ENCODE data around the gene GZMA. TPM values are rescaled to one million over a fixed set of nuclear protein-coding genes. Genes with fewer than 3 reads are reported as not detected.
A peak's percentile ranks its signal among the peaks of the same experiment; 100 is the strongest.
"Not testable (repeated sequence)": the region's sequence is repeated elsewhere in the genome, so short reads cannot be mapped to it uniquely, and the experiment has no call there.

GZMA gene
- total RNA-seq, 2 experiments from 2014 or later = 2.4 TPM

GRCh38 chr5:55081541-55081940 is 20.9 kb upstream of the GZMA start:
- Mint-ChIP-seq H3K36me3 (ENCODE audit: low read depth) (peaks cover 9% of the 10 kb centered on the region), H3K9me3 (ENCODE audit: low read depth) (peaks cover 13% of the 10 kb centered on the region), H3K27me3 (peaks cover 2% of the 10 kb centered on the region), H3K4me3 (no peak overlapping the region), H3K4me1 (no peaks in the 10 kb centered on the region), H3K27ac (no peak overlapping the region)
- POLR2A ChIA-PET = no interaction called here
- CTCF ChIA-PET = interaction anchor here (1.0 kb wide), 1 partner anchor 10 kb away, joined by 3 read pairs; no protein-coding TSS in a partner anchor
- ATAC-seq = no peak
- intact Hi-C loops (cut with DNase I, micrococcal nuclease) = no loop called here
- DNase-seq = no peak

GRCh38 chr5:55089301-55089700 is 13.1 kb upstream of the GZMA start:
- ATAC-seq; H3K9me3 Mint-ChIP-seq (ENCODE audit: low read depth); intact Hi-C loops (cut with DNase I, micrococcal nuclease); CTCF ChIA-PET; DNase-seq; H3K4me3 Mint-ChIP-seq; H3K4me1 Mint-ChIP-seq; H3K36me3 Mint-ChIP-seq (ENCODE audit: low read depth); H3K27me3 Mint-ChIP-seq; H3K27ac Mint-ChIP-seq: not testable (repeated sequence)
- POLR2A ChIA-PET = interaction anchor here (0.6 kb wide), 1 partner anchor 901 kb away, joined by 3 read pairs; no protein-coding TSS in a partner anchor

- H3K27ac Mint-ChIP-seq, POLR2A ChIA-PET: not testable (repeated sequence)
These were observed 11.4 kb upstream of the GZMA start for GRCh38 chr5:55091011-55091410.

GRCh38 chr5:55096182-55096581 is 6.3 kb upstream of the GZMA start:
- Mint-ChIP-seq H3K36me3 (ENCODE audit: low read depth) (peaks cover 27% of the 10 kb centered on the region), H3K4me1 (peaks cover 60% of the 10 kb centered on the region), H3K4me3 (no peak overlapping the region), H3K27ac (peak overlapping the region; percentile 17), H3K27me3 (peaks cover 10% of the 10 kb centered on the region), H3K9me3 (ENCODE audit: low read depth) (peaks cover 31% of the 10 kb centered on the region)
- CTCF ChIA-PET = interaction anchor here (0.6 to 2.0 kb wide), 4 partner anchors 22 to 131 kb away, joined by 3 to 5 read pairs (median 4); no protein-coding TSS in a partner anchor
- ATAC-seq = peak; percentile 81
- POLR2A ChIA-PET = no interaction called here
- DNase-seq = peak; percentile 19
- intact Hi-C loops (cut with DNase I, micrococcal nuclease) = loop anchor here in 1 of 2 experiments (10.0 kb wide), 1 partner anchor 851 kb away; no protein-coding TSS in a partner anchor

More at GRCh38 chr5:55091011-55091410, 11.4 kb upstream of the GZMA start:
- H3K4me3 Mint-ChIP-seq; H3K27me3 Mint-ChIP-seq; DNase-seq; ATAC-seq; H3K36me3 Mint-ChIP-seq (ENCODE audit: low read depth); H3K9me3 Mint-ChIP-seq (ENCODE audit: low read depth): not testable (repeated sequence)
- peaks cover 18% of the 10 kb centered on the region for H3K4me1 Mint-ChIP-seq
- CTCF ChIA-PET = interaction anchor here (1.4 kb wide), 1 partner anchor 147 kb away, joined by 3 read pairs; no protein-coding TSS in a partner anchor
- intact Hi-C loops (cut with DNase I, micrococcal nuclease) = loop anchor here in 1 of 2 experiments (10.0 kb wide), 1 partner anchor 846 kb away; no protein-coding TSS in a partner anchor

GRCh38 chr5:55096861-55097260 is 5.6 kb upstream of the GZMA start:
- CTCF ChIA-PET = interaction anchor here (1.2 to 1.3 kb wide), 2 partner anchors 23 to 49 kb away, joined by 3 to 4 read pairs; no protein-coding TSS in a partner anchor
- Mint-ChIP-seq H3K27me3 (peaks cover 10% of the 10 kb centered on the region), H3K4me3 (no peak overlapping the region), H3K9me3 (ENCODE audit: low read depth) (peaks cover 31% of the 10 kb centered on the region), H3K36me3 (ENCODE audit: low read depth) (peaks cover 27% of the 10 kb centered on the region), H3K4me1 (peaks cover 67% of the 10 kb centered on the region), H3K27ac (no peak overlapping the region)
- ATAC-seq = peak; percentile 16
- peak; percentile 15 for DNase-seq
- POLR2A ChIA-PET = no interaction called here
- intact Hi-C loops (cut with DNase I, micrococcal nuclease) = loop anchor here in 1 of 2 experiments (10.0 kb wide), 1 partner anchor 852 kb away; no protein-coding TSS in a partner anchor

GRCh38 chr5:55101148-55101547 is 1.3 kb upstream of the GZMA start:
- ATAC-seq, CTCF ChIA-PET, DNase-seq, H3K27ac Mint-ChIP-seq, H3K4me3 Mint-ChIP-seq, POLR2A ChIA-PET: not testable (repeated sequence)
- H3K36me3 Mint-ChIP-seq (ENCODE audit: low read depth) = peaks cover 27% of the 10 kb centered on the region
- intact Hi-C loops (cut with DNase I, micrococcal nuclease) = loop anchor here in 1 of 2 experiments (5.0 kb wide), 1 partner anchor 64 kb away; no protein-coding TSS in a partner anchor
- H3K9me3 Mint-ChIP-seq (ENCODE audit: low read depth) = peaks cover 31% of the 10 kb centered on the region
- H3K27me3 Mint-ChIP-seq = peaks cover 19% of the 10 kb centered on the region
- H3K4me1 Mint-ChIP-seq = peaks cover 77% of the 10 kb centered on the region

GRCh38 chr5:55101556-55102276 is 730 bp upstream of the GZMA start:
- peaks cover 31% of the 10 kb centered on the region for H3K9me3 Mint-ChIP-seq (ENCODE audit: low read depth)
- ChIA-PET POLR2A (no interaction called here), CTCF (interaction anchor here (1.0 kb wide), 1 partner anchor 234 kb away, joined by 3 read pairs; no protein-coding TSS in a partner anchor)
- peak overlapping the region; percentile 50 for H3K4me3 Mint-ChIP-seq
- H3K4me1 Mint-ChIP-seq = peaks cover 72% of the 10 kb centered on the region
- intact Hi-C loops (cut with DNase I, micrococcal nuclease) = loop anchor here (1.0 to 5.0 kb wide), 5 partner anchors 29 to 198 kb away; no protein-coding TSS in a partner anchor
- DNase-seq = peak; percentile 10
- H3K27ac Mint-ChIP-seq = no peak overlapping the region
- H3K36me3 Mint-ChIP-seq (ENCODE audit: low read depth) = peaks cover 25% of the 10 kb centered on the region
- peak; percentile 79 for ATAC-seq
- peaks cover 19% of the 10 kb centered on the region for H3K27me3 Mint-ChIP-seq

- CTCF ChIA-PET = interaction anchor here (0.6 to 1.8 kb wide), 6 partner anchors 11 to 976 kb away, joined by 3 to 5 read pairs (median 3); no protein-coding TSS in a partner anchor
- Mint-ChIP-seq H3K36me3 (ENCODE audit: low read depth) (peaks cover 10% of the 10 kb centered on the region), H3K4me1 (peaks cover 50% of the 10 kb centered on the region), H3K27me3 (peaks cover 9% of the 10 kb centered on the region), H3K4me3 (no peak overlapping the region), H3K27ac (no peak overlapping the region), H3K9me3 (ENCODE audit: low read depth) (peaks cover 13% of the 10 kb centered on the region)
- intact Hi-C loops (cut with DNase I, micrococcal nuclease) = loop anchor here in 1 of 2 experiments (5.0 kb wide), 1 partner anchor 67 kb away; no protein-coding TSS in a partner anchor
- POLR2A ChIA-PET = interaction anchor here (0.6 kb wide), 1 partner anchor 943 kb away, joined by 4 read pairs; no protein-coding TSS in a partner anchor
- DNase-seq (no peak), ATAC-seq (no peak)
These were observed 1.8 kb downstream of the GZMA start for GRCh38 chr5:55104036-55104772.

GRCh38 chr5:55104946-55105701 is 2.7 kb downstream of the GZMA start:
- peaks cover 9% of the 10 kb centered on the region for H3K27me3 Mint-ChIP-seq
- ChIA-PET CTCF (interaction anchor here (0.7 to 1.5 kb wide), 4 partner anchors 27 to 67 kb away, joined by 3 read pairs; no protein-coding TSS in a partner anchor), POLR2A (no interaction called here)
- H3K27ac Mint-ChIP-seq = no peak overlapping the region
- H3K4me3 Mint-ChIP-seq = no peak overlapping the region
- no peak for DNase-seq
- ATAC-seq = no peak
- intact Hi-C loops (cut with DNase I, micrococcal nuclease) = loop anchor here in 1 of 2 experiments (5.0 kb wide), 1 partner anchor 68 kb away; no protein-coding TSS in a partner anchor
- peaks cover 9% of the 10 kb centered on the region for H3K9me3 Mint-ChIP-seq (ENCODE audit: low read depth)
- peaks cover 48% of the 10 kb centered on the region for H3K4me1 Mint-ChIP-seq
- H3K36me3 Mint-ChIP-seq (ENCODE audit: low read depth) = peaks cover 5% of the 10 kb centered on the region

- POLR2A ChIA-PET; H3K36me3 Mint-ChIP-seq (ENCODE audit: low read depth); H3K27me3 Mint-ChIP-seq; H3K9me3 Mint-ChIP-seq (ENCODE audit: low read depth); H3K27ac Mint-ChIP-seq; intact Hi-C loops (cut with DNase I, micrococcal nuclease); DNase-seq; ATAC-seq; H3K4me3 Mint-ChIP-seq: not testable (repeated sequence)
- H3K4me1 Mint-ChIP-seq = peaks cover 39% of the 10 kb centered on the region
- CTCF ChIA-PET = interaction anchor here (1.0 kb wide), 1 partner anchor 210 kb away, joined by 3 read pairs; no protein-coding TSS in a partner anchor
These were observed 3.5 kb downstream of the GZMA start for GRCh38 chr5:55105976-55106375.

Measured in activated CD4-positive, alpha-beta T cell treated with anti-CD3 and anti-CD28 coated beads for 36 hours (primary cell).